Naive thymus-derived CD4-positive, alpha-beta T cell (primary cell): ENCODE data around the gene CHRNA4. TPM values are rescaled to one million over a fixed set of nuclear protein-coding genes. Genes with fewer than 3 reads are reported as not detected.
"Not testable (repeated sequence)": the region's sequence is repeated elsewhere in the genome, so short reads cannot be mapped to it uniquely, and the experiment has no call there.

Source experiments
- ATAC-seq: fragments of 150-1000 bp; cut with Tn5 transposase; 2 replicates; pipeline ENCODE4 v1.10.0; 2021; ENCODE audit warnings: mild to moderate bottlenecking, moderate library complexity
- CTCF ChIA-PET: fragments of 350-600 bp; sonication (Branson Sonifier 250); formaldehyde crosslinking; loops from one replicate; lab custom pipeline; 2021; ENCODE audit warnings: antibody characterized with exemption; lab: Charles Lee
- POLR2A ChIA-PET: fragments of 350-600 bp; sonication (Branson Sonifier 250); formaldehyde crosslinking; loops from one replicate; lab custom pipeline; 2021; ENCODE audit warnings: antibody characterized with exemption, inconsistent platforms; lab: Charles Lee
- DNase-seq, 9 donors: peaks; one replicate each; pipeline versions ENCODE4 v3.0.0 to v3.0.0-alpha.2; 2020 to 2022; ENCODE audit warnings: mixed read lengths in 1 of 9
- H3K27ac ChIP-seq: one replicate; pipeline ENCODE4 v1.7.0; 2013; ENCODE audit warnings: mild to moderate bottlenecking, low read depth, low read length, moderate library complexity
- H3K27me3 ChIP-seq, 2 donors: one replicate each; pipeline ENCODE4 v1.7.0; 2013; ENCODE audit warnings: low read length in 2 of 2, mild to moderate bottlenecking in 2 of 2, moderate library complexity in 2 of 2; ENCODE audit not compliant: control insufficient read depth in 2 of 2, insufficient read depth in 2 of 2
- H3K36me3 ChIP-seq, 3 experiments: 1 replicate in 2 of 3; 2 replicates in 1 of 3; pipeline ENCODE4 v1.7.0; 2013; ENCODE audit warnings: low read length in 3 of 3, mild to moderate bottlenecking in 3 of 3, moderate library complexity in 1 of 3; ENCODE audit not compliant: insufficient read depth in 3 of 3, control insufficient read depth in 2 of 3
- H3K4me1 ChIP-seq, 2 donors: one replicate each; pipeline ENCODE4 v1.7.0; 2013; ENCODE audit warnings: low read length in 2 of 2, mild to moderate bottlenecking in 2 of 2, moderate library complexity in 1 of 2; ENCODE audit not compliant: control insufficient read depth in 2 of 2, insufficient read depth in 2 of 2
- H3K4me3 ChIP-seq: 2 replicates; pipeline ENCODE4 v1.7.0; 2013; ENCODE audit warnings: mild to moderate bottlenecking, low read length
- H3K9me3 ChIP-seq, 3 experiments: 1 replicate in 2 of 3; 2 replicates in 1 of 3; pipeline ENCODE4 v1.7.0; 2013; ENCODE audit warnings: low read length in 3 of 3; ENCODE audit not compliant: control insufficient read depth in 2 of 3
- H3K27ac Mint-ChIP-seq, 9 donors: one replicate each; pipeline ENCODE4 v1.8.0; 2020 to 2022; ENCODE audit warnings: mixed read lengths in 9 of 9, mild to moderate bottlenecking in 8 of 9, moderate library complexity in 5 of 9, inconsistent platforms in 2 of 9
- H3K27me3 Mint-ChIP-seq, 5 donors: one replicate each; pipeline ENCODE4 v1.8.0; 2021 to 2022; ENCODE audit warnings: mixed read lengths in 5 of 5, mild to moderate bottlenecking in 1 of 5
- H3K36me3 Mint-ChIP-seq, 5 donors: one replicate each; pipeline ENCODE4 v1.8.0; 2020 to 2022; ENCODE audit warnings: mixed read lengths in 5 of 5, mild to moderate bottlenecking in 3 of 5, inconsistent platforms in 1 of 5
- H3K4me1 Mint-ChIP-seq, 7 donors: one replicate each; pipeline ENCODE4 v1.8.0; 2020 to 2022; ENCODE audit warnings: mixed read lengths in 7 of 7, mild to moderate bottlenecking in 3 of 7, inconsistent platforms in 1 of 7
- H3K4me3 Mint-ChIP-seq, 10 donors: one replicate each; pipeline ENCODE4 v1.8.0; 2020 to 2022; ENCODE audit warnings: mild to moderate bottlenecking in 10 of 10, mixed read lengths in 10 of 10, moderate library complexity in 6 of 10, inconsistent platforms in 2 of 10
- H3K9me3 Mint-ChIP-seq, 11 donors: one replicate each; pipeline ENCODE4 v1.8.0; 2020 to 2022; ENCODE audit warnings: mixed read lengths in 11 of 11, mild to moderate bottlenecking in 4 of 11, inconsistent platforms in 1 of 11, moderate library complexity in 1 of 11
- intact Hi-C, 2 donors: fragments of 100-400 bp; cut with micrococcal nuclease; formaldehyde crosslinking; loops; one replicate each; pipeline ENCODE4 v1.15.1; 2023
- polyA plus RNA-seq, 2 donors: library from polyadenylated mRNA; unstranded; fragments of 300-500 nt; fragmentation: Illumina TruSeq; gene quantifications; one replicate each; pipeline ENCODE4 v1.2.3, GENCODE V29; 2021
- total RNA-seq, 6 experiments: library from RNA in 5 of 6; stranded (reverse) in 5 of 6; gene quantifications; 1 replicate in 5 of 6; 2 replicates in 1 of 6; pipeline ENCODE4 v1.2.3 and lab custom pipeline; 2021 to 2026

CHRNA4 gene
- total and polyA plus RNA-seq, 7 experiments from 2014 or later, result not detected

DNA sequence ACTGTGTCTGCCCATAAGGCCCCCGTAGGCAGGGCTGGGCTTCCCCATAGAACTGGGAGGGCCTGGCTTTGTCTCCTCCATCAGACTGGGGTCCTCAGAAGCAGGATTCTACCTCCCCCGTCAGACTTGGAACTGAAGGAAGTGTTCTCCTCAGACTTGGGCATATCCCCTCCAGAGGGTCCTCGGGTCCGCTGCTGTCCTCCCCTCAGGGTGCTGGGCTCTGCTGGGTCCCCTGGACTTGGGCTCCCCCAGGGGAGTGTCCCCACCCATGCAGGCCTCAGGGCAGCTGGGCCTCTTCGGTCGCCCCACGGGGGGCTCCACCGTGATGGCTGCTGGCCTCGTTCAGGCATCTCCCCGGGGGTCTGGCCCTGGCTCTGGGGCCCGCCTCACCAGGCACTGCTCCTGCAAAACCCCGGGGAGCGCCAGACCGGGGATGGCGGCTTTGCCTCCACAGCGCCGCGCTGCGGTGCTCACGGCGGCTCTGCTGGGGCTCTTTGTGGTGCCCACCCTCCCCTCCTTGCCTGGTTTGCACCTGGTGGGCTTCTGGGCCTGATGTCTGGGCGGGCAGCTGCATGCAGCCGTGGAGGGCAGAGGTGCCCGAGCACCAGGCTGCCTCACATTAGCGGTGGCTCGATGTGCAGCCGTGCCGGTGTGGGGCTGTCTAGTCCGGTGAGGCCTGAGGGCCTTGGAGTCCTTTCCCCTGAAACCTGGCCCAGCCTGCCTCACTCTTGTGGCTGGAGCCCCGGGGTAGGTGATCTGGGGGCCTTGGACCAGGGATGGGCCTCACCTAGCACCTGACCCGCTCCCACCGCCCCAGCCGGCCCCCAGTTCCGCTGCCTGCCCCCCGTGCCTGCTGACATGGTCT is 54.2 kb downstream of the CHRNA4 start:
- CTCF ChIA-PET, result no interaction called here
- intact Hi-C loops, result no loop called here
- Mint-ChIP-seq H3K4me3 (no peak overlapping the region), H3K9me3 (peaks cover 0 to 9% (median 5%) of the 10 kb centered on the region in 11 donors), H3K4me1 (peaks cover 0 to 4% (median 0%) of the 10 kb centered on the region in 7 donors), H3K36me3 (no peaks in the 10 kb centered on the region), H3K27ac (no peak overlapping the region), H3K27me3 (peaks cover 2 to 22% (median 7%) of the 10 kb centered on the region in 5 donors)
- Histone ChIP-seq H3K27me3 (no peaks in the 10 kb centered on the region), H3K4me1 (no peaks in the 10 kb centered on the region), H3K4me3 (no peak overlapping the region), H3K9me3 (no peaks in the 10 kb centered on the region), H3K36me3 (no peaks in the 10 kb centered on the region), H3K27ac (no peak overlapping the region)
- POLR2A ChIA-PET, result no interaction called here
- ATAC-seq (no peak), DNase-seq (no peak)

DNA sequence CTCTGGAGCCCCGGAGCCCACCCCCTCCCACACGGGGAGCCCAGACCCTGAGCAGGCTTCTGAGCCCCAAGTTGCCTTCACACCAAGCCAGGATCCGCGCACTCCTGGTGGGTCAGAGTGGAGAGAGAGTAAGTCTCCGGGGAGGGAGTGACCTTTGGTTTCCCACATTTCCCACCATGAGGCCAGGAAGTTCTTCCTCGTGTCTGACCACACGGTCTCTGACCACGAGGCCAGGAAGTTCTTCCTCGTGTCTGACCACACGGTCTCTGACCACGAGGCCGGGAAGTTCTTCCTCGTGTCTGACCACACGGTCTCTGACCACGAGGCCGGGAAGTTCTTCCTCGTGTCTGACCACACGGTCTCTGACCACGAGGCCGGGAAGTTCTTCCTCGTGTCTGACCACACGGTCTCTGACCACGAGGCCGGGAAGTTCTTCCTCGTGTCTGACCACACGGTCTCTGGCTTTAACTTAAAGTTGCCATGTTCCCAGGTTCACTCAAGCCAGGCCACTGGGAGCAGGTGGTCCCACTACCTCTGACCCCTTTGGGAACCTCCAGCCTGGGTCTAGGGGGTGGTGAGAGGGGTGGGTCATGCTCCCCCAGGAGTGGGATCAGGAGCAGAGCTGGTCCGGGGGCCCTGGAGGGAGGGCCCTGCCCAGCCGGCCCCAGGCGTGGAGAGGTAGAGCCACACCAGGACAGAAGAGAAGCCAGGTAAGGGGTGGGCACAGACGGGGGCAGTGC is 55.0 kb downstream of the CHRNA4 start:
- H3K4me1 Mint-ChIP-seq, ATAC-seq: not testable (repeated sequence)

DNA sequence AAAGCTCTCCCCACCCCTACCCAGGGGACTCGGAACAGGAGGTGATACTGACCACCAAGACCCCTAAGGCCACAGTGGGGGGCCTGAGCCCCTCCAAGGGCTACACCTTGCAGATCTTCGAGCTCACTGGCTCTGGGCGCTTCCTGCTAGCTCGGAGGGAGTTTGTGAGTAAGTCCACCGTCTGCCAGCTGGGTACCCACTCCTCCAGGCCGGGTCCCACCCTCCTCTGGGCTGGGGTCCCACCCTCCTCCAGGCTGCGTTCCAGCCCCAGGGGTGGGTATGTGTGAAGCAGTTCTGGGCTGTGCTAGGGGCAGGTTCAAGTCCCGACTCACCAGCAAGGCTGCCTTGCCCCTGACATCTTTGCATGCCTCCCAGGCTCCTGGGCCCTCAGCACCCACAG is 55.8 kb downstream of the CHRNA4 start:
- DNase-seq (no peak), ATAC-seq (no peak)
- ChIA-PET POLR2A (no interaction called here), CTCF (no interaction called here)
- Histone ChIP-seq H3K4me1 (no peaks in the 10 kb centered on the region), H3K9me3 (no peaks in the 10 kb centered on the region), H3K4me3 (no peak overlapping the region), H3K36me3 (no peaks in the 10 kb centered on the region), H3K27me3 (no peaks in the 10 kb centered on the region), H3K27ac (no peak overlapping the region)
- Mint-ChIP-seq H3K27ac (no peak overlapping the region), H3K4me3 (no peak overlapping the region), H3K36me3 (no peaks in the 10 kb centered on the region), H3K9me3 (peaks cover 0 to 21% (median 11%) of the 10 kb centered on the region in 11 donors), H3K27me3 (peaks cover 8 to 31% (median 20%) of the 10 kb centered on the region in 5 donors), H3K4me1 (peaks cover 0 to 4% (median 0%) of the 10 kb centered on the region in 7 donors)
- intact Hi-C loops, result no loop called here

More for the DNA sequence above, 55.0 kb downstream of the CHRNA4 start:
- Mint-ChIP-seq H3K9me3 (peaks cover 0 to 16% (median 10%) of the 10 kb centered on the region in 11 donors), H3K27me3 (peaks cover 6 to 30% (median 14%) of the 10 kb centered on the region in 5 donors)
- POLR2A ChIA-PET, H3K36me3 ChIP-seq, intact Hi-C loops, H3K36me3 Mint-ChIP-seq, H3K4me3 Mint-ChIP-seq, H3K4me1 ChIP-seq, CTCF ChIA-PET, H3K27ac ChIP-seq, H3K9me3 ChIP-seq, DNase-seq, H3K27ac Mint-ChIP-seq, H3K4me3 ChIP-seq, H3K27me3 ChIP-seq: not testable (repeated sequence)

DNA sequence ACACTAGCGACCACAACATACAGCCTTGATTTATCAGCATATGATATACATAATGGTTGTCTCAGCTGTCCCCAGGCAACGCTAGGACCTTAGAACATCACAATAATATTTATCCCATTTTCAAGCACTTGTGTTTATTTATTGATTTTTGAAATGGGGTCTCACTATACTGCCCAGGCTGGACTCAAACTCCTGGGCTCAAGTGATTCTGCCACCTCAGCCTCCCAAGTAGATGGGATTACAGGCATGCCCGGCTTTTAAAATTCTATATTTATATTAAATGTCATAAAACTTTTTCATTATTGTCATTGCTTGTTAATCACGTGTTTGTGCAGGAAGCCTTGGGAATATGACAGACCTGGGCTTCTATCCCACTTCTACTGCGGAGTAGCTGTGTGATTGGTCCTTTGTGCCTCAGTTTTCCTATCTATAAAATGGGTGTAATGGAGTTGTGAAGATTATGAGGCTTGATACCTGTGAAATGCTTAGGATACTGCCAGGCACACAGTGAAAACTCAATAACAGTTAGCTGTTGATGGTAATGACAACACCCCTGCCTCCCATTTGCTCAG is 58.0 kb downstream of the CHRNA4 start:
- Histone ChIP-seq H3K4me3 (no peak overlapping the region), H3K27me3 (no peaks in the 10 kb centered on the region), H3K9me3 (no peaks in the 10 kb centered on the region), H3K27ac (no peak overlapping the region), H3K36me3 (no peaks in the 10 kb centered on the region), H3K4me1 (no peaks in the 10 kb centered on the region)
- ChIA-PET CTCF (no interaction called here), POLR2A (no interaction called here)
- H3K9me3 Mint-ChIP-seq, result peaks cover 2 to 21% (median 11%) of the 10 kb centered on the region in 11 donors
- H3K36me3 Mint-ChIP-seq, result peaks cover 0 to 3% (median 0%) of the 10 kb centered on the region in 5 donors
- no peak for ATAC-seq
- no peak overlapping the region for H3K4me3 Mint-ChIP-seq
- H3K27me3 Mint-ChIP-seq, result peaks cover 8 to 39% (median 27%) of the 10 kb centered on the region in 5 donors
- intact Hi-C loops, result no loop called here
- H3K27ac Mint-ChIP-seq, result no peak overlapping the region
- peaks cover 0 to 4% (median 0%) of the 10 kb centered on the region in 7 donors for H3K4me1 Mint-ChIP-seq
- no peak for DNase-seq

DNA sequence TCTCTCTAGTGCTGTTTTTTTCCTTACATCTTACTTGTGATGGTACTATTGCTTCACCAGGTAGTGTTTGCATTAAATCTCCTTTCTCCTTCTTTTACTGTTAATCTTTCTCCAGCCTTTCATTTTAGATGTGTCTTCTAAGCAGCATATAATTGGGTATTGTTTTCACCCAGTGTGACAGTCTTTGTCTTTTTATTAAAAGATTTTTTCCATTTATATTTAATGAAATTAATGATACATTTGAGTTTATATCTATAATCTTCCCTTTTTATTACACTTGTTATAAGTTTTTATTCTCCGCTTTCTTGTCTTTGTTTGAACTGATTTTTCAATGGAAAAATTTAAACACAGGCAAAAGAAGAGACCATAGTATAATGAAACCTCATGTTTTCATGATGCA is 59.5 kb downstream of the CHRNA4 start:
- POLR2A ChIA-PET, result no interaction called here
- H3K27me3 Mint-ChIP-seq, result peaks cover 11 to 39% (median 29%) of the 10 kb centered on the region in 5 donors
- Histone ChIP-seq H3K4me1 (no peaks in the 10 kb centered on the region), H3K27ac (no peak overlapping the region), H3K9me3 (no peaks in the 10 kb centered on the region), H3K27me3 (no peaks in the 10 kb centered on the region), H3K36me3 (no peaks in the 10 kb centered on the region), H3K4me3 (no peak overlapping the region)
- intact Hi-C loops, result no loop called here
- no peak overlapping the region for H3K27ac Mint-ChIP-seq
- H3K4me1 Mint-ChIP-seq, result peaks cover 0 to 4% (median 0%) of the 10 kb centered on the region in 7 donors
- H3K9me3 Mint-ChIP-seq, result peaks cover 2 to 21% (median 11%) of the 10 kb centered on the region in 11 donors
- H3K4me3 Mint-ChIP-seq, result no peak overlapping the region
- DNase-seq (no peak), ATAC-seq (no peak)
- peaks cover 0 to 3% (median 0%) of the 10 kb centered on the region in 5 donors for H3K36me3 Mint-ChIP-seq
- CTCF ChIA-PET, result no interaction called here

DNA sequence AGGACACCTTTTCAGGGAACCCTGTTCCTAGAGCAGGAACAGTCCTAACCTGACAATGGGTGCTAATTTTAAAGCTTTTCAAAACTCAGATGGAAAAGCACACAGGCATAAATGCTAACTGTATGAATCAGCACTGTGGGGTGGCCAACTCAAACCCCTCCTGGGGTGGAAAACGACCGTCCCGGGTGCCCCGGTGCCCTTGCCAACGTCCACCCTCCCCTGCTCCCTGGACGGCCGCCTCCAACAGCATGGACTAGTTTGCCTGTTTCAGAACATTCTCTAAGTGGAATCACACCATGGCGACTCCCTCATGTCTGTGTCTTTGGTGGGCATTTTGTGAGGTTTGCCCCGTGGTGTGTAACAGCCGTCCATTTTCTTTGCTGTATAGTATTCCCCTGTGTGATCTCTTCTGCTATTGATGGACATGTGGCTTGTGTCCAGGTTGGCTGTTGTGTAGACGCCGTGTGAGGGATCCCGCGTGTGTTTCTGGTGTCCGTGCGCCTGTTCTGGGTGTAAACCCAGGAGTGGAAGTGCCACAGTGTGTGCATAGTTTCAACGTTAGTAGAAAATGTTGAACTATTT is 62.3 kb downstream of the CHRNA4 start:
- peaks cover 0 to 3% (median 0%) of the 10 kb centered on the region in 5 donors for H3K36me3 Mint-ChIP-seq
- Histone ChIP-seq H3K9me3 (no peaks in the 10 kb centered on the region), H3K4me1 (peaks cover 0 to 7% of the 10 kb centered on the region in 2 donors), H3K27me3 (no peaks in the 10 kb centered on the region), H3K4me3 (no peak overlapping the region), H3K27ac (no peak overlapping the region), H3K36me3 (no peaks in the 10 kb centered on the region)
- ChIA-PET CTCF (interaction anchor here (0.8 kb wide), 1 partner anchor 14 kb away, joined by 3 read pairs; no protein-coding TSS in a partner anchor), POLR2A (no interaction called here)
- H3K9me3 Mint-ChIP-seq, result peaks cover 2 to 21% (median 11%) of the 10 kb centered on the region in 11 donors
- no peak overlapping the region for H3K27ac Mint-ChIP-seq
- ATAC-seq (no peak), DNase-seq (no peak)
- peaks cover 18 to 34% (median 32%) of the 10 kb centered on the region in 5 donors for H3K27me3 Mint-ChIP-seq
- H3K4me3 Mint-ChIP-seq, result no peak overlapping the region
- H3K4me1 Mint-ChIP-seq, result peaks cover 5 to 15% (median 9%) of the 10 kb centered on the region in 7 donors
- intact Hi-C loops, result no loop called here
